Gastroesophageal sphincter (tissue), 4 donors: ENCODE data around the gene OTULINL. TPM values are rescaled to one million over a fixed set of nuclear protein-coding genes. Genes with fewer than 3 reads are reported as not detected.
"Not testable (repeated sequence)": the region's sequence is repeated elsewhere in the genome, so short reads cannot be mapped to it uniquely, and the experiment has no call there.

Source experiments
- ATAC-seq: fragments of 150-250 bp; one replicate; pipeline ENCODE4 v1.9.1; 2016; ENCODE audit warnings: mild to moderate bottlenecking, moderate library complexity
- H3K27ac ChIP-seq, 4 donors: fragments of 200-600 bp; sonication (generic) in 3 of 4; 1 replicate in 3 of 4; 2 replicates in 1 of 4; pipeline ENCODE4 v1.5.1; 2016 to 2019
- H3K27me3 ChIP-seq: fragments of 200-600 bp; sonication (generic); one replicate; pipeline ENCODE4 v1.5.1; 2019
- H3K36me3 ChIP-seq, 2 donors: fragments of 200-600 bp; sonication (generic); one replicate each; pipeline ENCODE4 v1.5.1; 2019; ENCODE audit warnings: control low read depth in 1 of 2
- H3K4me1 ChIP-seq, 3 donors: fragments of 200-600 bp; sonication (generic); 1 replicate in 2 of 3; 2 replicates in 1 of 3; pipeline ENCODE4 v1.5.1; 2016 to 2019; ENCODE audit warnings: control low read depth in 2 of 3
- H3K4me3 ChIP-seq, 2 donors: fragments of 200-600 bp; sonication (generic); one replicate each; pipeline ENCODE4 v1.5.1; 2019; ENCODE audit warnings: mild to moderate bottlenecking in 1 of 2, moderate library complexity in 1 of 2
- H3K9me3 ChIP-seq, 3 donors: fragments of 200-600 bp; sonication (generic); one replicate each; pipeline ENCODE4 v1.5.1; 2017 to 2019; ENCODE audit warnings: control low read depth in 2 of 3
- EP300 ChIP-seq: sonication (generic); formaldehyde crosslinking; IDR thresholded peaks from one replicate; pipeline ENCODE4 v1.6.1; 2017; ENCODE audit warnings: antibody characterized with exemption, mild to moderate bottlenecking
- POLR2A ChIP-seq, 2 donors: fragments of 450-650 bp; IDR thresholded peaks; one replicate each; pipeline ENCODE4 v1.6.1; 2017; ENCODE audit warnings: antibody characterized with exemption in 2 of 2, mild to moderate bottlenecking in 2 of 2, moderate library complexity in 1 of 2
- POLR2AphosphoS5 ChIP-seq: sonication (generic); formaldehyde crosslinking; IDR thresholded peaks from one replicate; pipeline ENCODE4 v1.6.1; 2017; ENCODE audit warnings: antibody characterized with exemption
- WGBS, 2 donors: methylation state at CpG; one replicate each; pipeline ENCODE4 v1.1.5; 2018; ENCODE audit warnings: low coverage in 1 of 2; 5-methylcytosine and 5-hydroxymethylcytosine counted together
- total RNA-seq, 4 donors: library from RNA; depleted of rRNA; stranded (reverse); fragments of >200 nt; gene quantifications; one replicate each; pipeline ENCODE4 v1.1.0, GENCODE V29; 2016
- TF ChIP-seq, protein P1 (sequence below), 4 experiments: fragments of 200-600 bp in 2 of 4; fragments of 450-650 bp in 2 of 4; sonication (generic) in 1 of 4; IDR thresholded peaks; one replicate each; pipeline ENCODE4 v1.5.1; 2017 to 2019; ENCODE audit warnings: antibody characterized with exemption in 4 of 4, mild to moderate bottlenecking in 2 of 4, moderate library complexity in 2 of 4

The OTULINL gene
- total RNA-seq, 4 donors from 2014 or later, result 1.4 to 11.3 (median 5.1) TPM

DNA sequence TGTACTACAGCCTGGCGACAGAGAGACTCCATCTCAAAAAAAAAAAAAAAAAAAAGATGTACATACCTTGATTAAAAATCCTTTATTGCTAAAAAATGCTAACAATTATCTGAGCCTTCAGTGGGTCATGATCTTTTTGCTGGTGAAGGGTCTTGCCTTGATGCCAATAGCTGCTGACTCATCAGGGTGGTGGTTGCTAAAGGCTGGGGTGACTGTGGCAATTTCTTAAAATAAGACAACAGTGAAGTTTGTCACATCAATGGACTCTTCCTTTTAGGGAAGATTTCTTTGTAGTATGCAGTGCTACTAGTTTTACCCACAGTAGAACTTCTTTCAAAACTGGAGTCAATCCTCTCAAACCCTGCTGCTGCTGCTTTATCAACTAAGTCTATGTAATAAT lies 33.9 kb upstream of the OTULINL start:
- Histone ChIP-seq H3K27ac (no peak overlapping the region), H3K4me1 (no peaks in the 10 kb centered on the region), H3K4me3 (no peak overlapping the region), H3K27me3 (peaks cover 9% of the 10 kb centered on the region), H3K36me3 (no peaks in the 10 kb centered on the region), H3K9me3 (peaks cover 0 to 11% (median 0%) of the 10 kb centered on the region in 3 donors)
- ATAC-seq, result no peak
- 100% methylated on average over 1 of the region's 1 CpG for WGBS, 2 donors
- no peak for TF ChIP-seq EP300
- TF ChIP-seq, protein P1, sequence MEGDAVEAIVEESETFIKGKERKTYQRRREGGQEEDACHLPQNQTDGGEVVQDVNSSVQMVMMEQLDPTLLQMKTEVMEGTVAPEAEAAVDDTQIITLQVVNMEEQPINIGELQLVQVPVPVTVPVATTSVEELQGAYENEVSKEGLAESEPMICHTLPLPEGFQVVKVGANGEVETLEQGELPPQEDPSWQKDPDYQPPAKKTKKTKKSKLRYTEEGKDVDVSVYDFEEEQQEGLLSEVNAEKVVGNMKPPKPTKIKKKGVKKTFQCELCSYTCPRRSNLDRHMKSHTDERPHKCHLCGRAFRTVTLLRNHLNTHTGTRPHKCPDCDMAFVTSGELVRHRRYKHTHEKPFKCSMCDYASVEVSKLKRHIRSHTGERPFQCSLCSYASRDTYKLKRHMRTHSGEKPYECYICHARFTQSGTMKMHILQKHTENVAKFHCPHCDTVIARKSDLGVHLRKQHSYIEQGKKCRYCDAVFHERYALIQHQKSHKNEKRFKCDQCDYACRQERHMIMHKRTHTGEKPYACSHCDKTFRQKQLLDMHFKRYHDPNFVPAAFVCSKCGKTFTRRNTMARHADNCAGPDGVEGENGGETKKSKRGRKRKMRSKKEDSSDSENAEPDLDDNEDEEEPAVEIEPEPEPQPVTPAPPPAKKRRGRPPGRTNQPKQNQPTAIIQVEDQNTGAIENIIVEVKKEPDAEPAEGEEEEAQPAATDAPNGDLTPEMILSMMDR (IDR thresholded peaks at IDR 0.05), result no peak
- no peak for TF ChIP-seq POLR2A (IDR thresholded peaks at IDR 0.05)

DNA sequence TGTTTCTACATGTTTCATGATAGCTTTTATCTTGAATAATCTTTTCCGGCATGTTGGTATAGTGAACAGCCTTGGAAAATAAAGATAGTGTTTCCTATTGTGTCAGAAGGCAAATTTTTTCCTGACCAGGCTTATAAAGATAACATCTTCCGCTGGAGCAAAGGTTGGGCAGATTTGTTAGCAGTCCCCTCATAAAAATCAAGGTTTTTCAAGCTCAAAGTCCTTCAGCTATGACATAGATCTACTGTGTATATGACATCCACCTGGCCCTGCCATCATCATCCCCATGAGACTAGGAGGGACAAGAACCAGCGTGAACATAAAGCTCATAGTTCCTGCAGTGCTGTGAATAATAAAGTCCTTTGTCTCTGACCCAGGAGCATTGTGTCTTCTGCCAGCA lies 30.4 kb upstream of the OTULINL start:
- no peak for TF ChIP-seq EP300
- TF ChIP-seq, protein P1 (IDR thresholded peaks at IDR 0.05), result no peak
- no peak for TF ChIP-seq POLR2AphosphoS5
- TF ChIP-seq POLR2A (IDR thresholded peaks at IDR 0.05), result no peak
- Histone ChIP-seq H3K9me3 (peaks cover 0 to 11% (median 0%) of the 10 kb centered on the region in 3 donors), H3K36me3 (no peaks in the 10 kb centered on the region), H3K4me3 (no peak overlapping the region), H3K27ac (no peak overlapping the region), H3K4me1 (no peaks in the 10 kb centered on the region), H3K27me3 (peaks cover 4% of the 10 kb centered on the region)
- ATAC-seq, result no peak
- WGBS, 2 donors, result 94 to 95% methylated on average over 2 of the region's 3 CpGs

DNA sequence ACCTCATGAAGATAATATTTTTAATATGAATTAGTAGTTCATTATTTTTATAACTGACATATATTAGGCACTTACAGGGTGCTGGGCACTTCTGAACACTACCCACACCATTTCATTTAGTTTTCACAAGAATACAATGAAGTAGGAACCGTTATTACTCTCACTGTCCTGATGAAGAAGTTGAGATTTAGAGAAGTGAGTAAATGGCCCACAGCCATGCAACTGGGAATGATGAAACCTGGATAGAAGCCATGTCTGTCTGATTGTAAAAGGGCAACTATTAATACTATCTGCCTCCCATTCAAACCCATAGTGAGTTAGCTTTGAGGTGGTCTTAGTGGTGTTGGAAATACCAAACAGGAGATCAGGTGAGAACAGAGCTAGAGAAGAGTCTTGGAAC lies 29.6 kb upstream of the OTULINL start:
- no peaks in the 10 kb centered on the region for H3K4me1 ChIP-seq
- H3K27me3 ChIP-seq, result peaks cover 4% of the 10 kb centered on the region
- peaks cover 0 to 6% (median 0%) of the 10 kb centered on the region in 3 donors for H3K9me3 ChIP-seq
- no peak overlapping the region for H3K27ac ChIP-seq
- H3K36me3 ChIP-seq, result no peaks in the 10 kb centered on the region
- WGBS, 2 donors, result 30 to 44% methylated on average over 1 of the region's 1 CpG
- TF ChIP-seq EP300, result no peak
- TF ChIP-seq POLR2A (IDR thresholded peaks at IDR 0.05), result no peak
- TF ChIP-seq, protein P1 (IDR thresholded peaks at IDR 0.05), result no peak
- TF ChIP-seq POLR2AphosphoS5, result no peak
- H3K4me3 ChIP-seq, result no peak overlapping the region
- ATAC-seq, result no peak

DNA sequence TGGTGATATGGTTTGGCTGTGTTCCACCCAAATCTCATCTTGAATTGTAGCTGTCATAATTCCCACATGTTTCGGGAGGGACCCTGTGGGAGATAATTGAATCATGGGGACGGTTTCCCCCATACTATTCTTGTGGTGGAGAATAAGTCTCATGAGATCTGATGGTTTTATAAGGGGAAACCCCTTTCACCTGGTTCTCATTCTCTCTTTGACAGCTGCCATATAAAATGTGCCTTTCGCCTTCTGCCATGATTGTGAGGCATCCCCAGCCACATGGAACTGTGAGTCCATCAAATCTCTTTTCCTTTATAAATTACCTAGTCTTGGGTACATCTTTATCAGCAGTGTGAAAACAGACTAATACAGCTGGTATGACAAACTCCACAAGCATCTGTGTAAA lies 27.3 kb upstream of the OTULINL start:
- H3K27me3 ChIP-seq, H3K4me1 ChIP-seq, H3K27ac ChIP-seq, H3K4me3 ChIP-seq, H3K36me3 ChIP-seq, H3K9me3 ChIP-seq, ATAC-seq: not testable (repeated sequence)
- WGBS, 2 donors, result 80 to 90% methylated on average over 3 of the region's 3 CpGs

DNA sequence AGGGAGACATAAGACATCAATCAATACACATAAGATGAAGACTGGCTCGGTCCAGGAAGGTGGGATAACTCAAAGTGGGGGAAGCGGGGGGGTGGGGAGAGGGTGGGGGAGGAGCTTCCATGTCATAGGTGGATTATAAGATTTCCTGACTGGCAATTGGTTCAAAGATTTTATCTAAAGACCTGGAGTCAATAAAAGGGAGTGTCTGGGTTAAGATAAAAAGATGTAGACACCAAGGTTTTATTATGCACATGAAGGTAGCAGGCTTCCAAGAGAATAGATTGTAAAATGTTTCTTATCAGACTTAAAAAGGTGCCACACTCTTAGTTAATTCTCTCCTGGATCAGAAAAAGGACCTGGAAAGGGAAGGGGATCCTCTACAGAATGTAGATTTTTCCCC lies 25.6 kb upstream of the OTULINL start:
- Histone ChIP-seq H3K27me3 (peaks cover 12% of the 10 kb centered on the region), H3K36me3 (no peaks in the 10 kb centered on the region), H3K4me1 (no peaks in the 10 kb centered on the region), H3K27ac (no peak overlapping the region), H3K9me3 (peaks cover 0 to 6% (median 0%) of the 10 kb centered on the region in 3 donors), H3K4me3 (no peak overlapping the region)
- 80 to 100% methylated on average over 1 to 2 of the region's 2 CpGs for WGBS, 2 donors
- TF ChIP-seq POLR2AphosphoS5, result no peak
- no peak for TF ChIP-seq EP300
- no peak for TF ChIP-seq POLR2A (IDR thresholded peaks at IDR 0.05)
- TF ChIP-seq, protein P1 (IDR thresholded peaks at IDR 0.05), result no peak
- no peak for ATAC-seq
